ENCODE results near the gene IMPDH1.

IMPDH1 gene

GRCh38 chr7:128360359-128360678 lies 49.5 kb downstream of the IMPDH1 start:
- no peaks in the 10 kb centered on the region for H3K9me3 ChIP-seq (ENCODE audit: control insufficient read depth, insufficient read depth, low read length)
- no peak for DNase-seq (ENCODE audit: low read depth, low spot score)
- H3K27me3 ChIP-seq (ENCODE audit: control insufficient read depth, insufficient read depth, low read length): peaks cover 39% of the 10 kb centered on the region
- H3K4me1 ChIP-seq (ENCODE audit: control insufficient read depth, insufficient read depth, low read length): 0 out of 2 replicates have a peak, but pooled peaks cover 4% of the 10 kb centered on the region
- H3K36me3 ChIP-seq (ENCODE audit: control insufficient read depth, insufficient read depth, low read length): no peaks in the 10 kb centered on the region
- no peak overlapping the region for H3K27ac ChIP-seq (ENCODE audit: low read length)
- no CpG with 5 or more reads among the region's 9 CpGs for WGBS (ENCODE audit: insufficient coverage, insufficient read length)
- no peak overlapping the region for H3K4me3 ChIP-seq (ENCODE audit: low read length)

- Histone ChIP-seq H3K27me3 (ENCODE audit: control insufficient read depth, insufficient read depth, low read length) (peaks cover 37% of the 10 kb centered on the region), H3K9me3 (ENCODE audit: control insufficient read depth, insufficient read depth, low read length) (no peaks in the 10 kb centered on the region), H3K4me3 (ENCODE audit: low read length) (no peak overlapping the region), H3K36me3 (ENCODE audit: control insufficient read depth, insufficient read depth, low read length) (no peaks in the 10 kb centered on the region), H3K27ac (ENCODE audit: low read length) (no peak overlapping the region), H3K4me1 (ENCODE audit: control insufficient read depth, insufficient read depth, low read length) (0 out of 2 replicates have a peak, but pooled peaks cover 4% of the 10 kb centered on the region)
- no CpG with 5 or more reads among the region's 4 CpGs for WGBS (ENCODE audit: insufficient coverage, insufficient read length)
- no peak for DNase-seq (ENCODE audit: low read depth, low spot score)
Observed at GRCh38 chr7:128359939-128360338, 49.8 kb downstream of the IMPDH1 start.

GRCh38 chr7:128359336-128359735 lies 50.4 kb downstream of the IMPDH1 start:
- no peaks in the 10 kb centered on the region for H3K9me3 ChIP-seq (ENCODE audit: control insufficient read depth, insufficient read depth, low read length)
- H3K4me1 ChIP-seq (ENCODE audit: control insufficient read depth, insufficient read depth, low read length): 0 out of 2 replicates have a peak, but pooled peaks cover 4% of the 10 kb centered on the region
- WGBS (ENCODE audit: insufficient coverage, insufficient read length): no CpG with 5 or more reads among the region's 12 CpGs
- DNase-seq (ENCODE audit: low read depth, low spot score): no peak
- no peak overlapping the region for H3K4me3 ChIP-seq (ENCODE audit: low read length)
- H3K27me3 ChIP-seq (ENCODE audit: control insufficient read depth, insufficient read depth, low read length): peaks cover 37% of the 10 kb centered on the region
- no peaks in the 10 kb centered on the region for H3K36me3 ChIP-seq (ENCODE audit: control insufficient read depth, insufficient read depth, low read length)
- H3K27ac ChIP-seq (ENCODE audit: low read length): no peak overlapping the region

GRCh38 chr7:128358233-128358632 lies 51.5 kb downstream of the IMPDH1 start:
- DNase-seq (ENCODE audit: low read depth, low spot score): no peak
- no peak overlapping the region for H3K4me3 ChIP-seq (ENCODE audit: low read length)
- H3K4me1 ChIP-seq (ENCODE audit: control insufficient read depth, insufficient read depth, low read length): 0 out of 2 replicates have a peak, but pooled peaks cover 4% of the 10 kb centered on the region
- peaks cover 31% of the 10 kb centered on the region for H3K27me3 ChIP-seq (ENCODE audit: control insufficient read depth, insufficient read depth, low read length)
- H3K9me3 ChIP-seq (ENCODE audit: control insufficient read depth, insufficient read depth, low read length): no peaks in the 10 kb centered on the region
- H3K27ac ChIP-seq (ENCODE audit: low read length): no peak overlapping the region
- WGBS (ENCODE audit: insufficient coverage, insufficient read length): no CpG with 5 or more reads among the region's 1 CpG
- H3K36me3 ChIP-seq (ENCODE audit: control insufficient read depth, insufficient read depth, low read length): no peaks in the 10 kb centered on the region

- peaks cover 28% of the 10 kb centered on the region for H3K27me3 ChIP-seq (ENCODE audit: control insufficient read depth, insufficient read depth, low read length)
Observed at GRCh38 chr7:128357217-128357613, 52.6 kb downstream of the IMPDH1 start.

GRCh38 chr7:128356546-128357216 lies 53.1 kb downstream of the IMPDH1 start:
- no peak overlapping the region for H3K27ac ChIP-seq (ENCODE audit: low read length)
- H3K27me3 ChIP-seq (ENCODE audit: control insufficient read depth, insufficient read depth, low read length): peaks cover 23% of the 10 kb centered on the region; the same call in 1 of the 2 replicates
- WGBS (ENCODE audit: insufficient coverage, insufficient read length): no CpG with 5 or more reads among the region's 2 CpGs
- peaks cover 3% of the 10 kb centered on the region; the same call in 1 of the 2 replicates for H3K4me1 ChIP-seq (ENCODE audit: control insufficient read depth, insufficient read depth, low read length)
- DNase-seq (ENCODE audit: low read depth, low spot score): no peak
- no peaks in the 10 kb centered on the region for H3K9me3 ChIP-seq (ENCODE audit: control insufficient read depth, insufficient read depth, low read length)
- H3K4me3 ChIP-seq (ENCODE audit: low read length): no peak overlapping the region
- no peaks in the 10 kb centered on the region for H3K36me3 ChIP-seq (ENCODE audit: control insufficient read depth, insufficient read depth, low read length)

More at GRCh38 chr7:128357217-128357613, 52.6 kb downstream of the IMPDH1 start:
- no CpG with 5 or more reads among the region's 6 CpGs for WGBS (ENCODE audit: insufficient coverage, insufficient read length)
- Histone ChIP-seq H3K4me1 (ENCODE audit: control insufficient read depth, insufficient read depth, low read length) (peaks cover 4% of the 10 kb centered on the region; the same call in 1 of the 2 replicates), H3K4me3 (ENCODE audit: low read length) (no peak overlapping the region), H3K9me3 (ENCODE audit: control insufficient read depth, insufficient read depth, low read length) (no peaks in the 10 kb centered on the region), H3K27ac (ENCODE audit: low read length) (no peak overlapping the region), H3K36me3 (ENCODE audit: control insufficient read depth, insufficient read depth, low read length) (no peaks in the 10 kb centered on the region)
- no peak for DNase-seq (ENCODE audit: low read depth, low spot score)

GRCh38 chr7:128353610-128354009 lies 56.2 kb downstream of the IMPDH1 start:
- Histone ChIP-seq H3K36me3 (ENCODE audit: control insufficient read depth, insufficient read depth, low read length) (no peaks in the 10 kb centered on the region), H3K9me3 (ENCODE audit: control insufficient read depth, insufficient read depth, low read length) (no peaks in the 10 kb centered on the region), H3K4me1 (ENCODE audit: control insufficient read depth, insufficient read depth, low read length) (peaks cover 4% of the 10 kb centered on the region; the same call in 1 of the 2 replicates), H3K27me3 (ENCODE audit: control insufficient read depth, insufficient read depth, low read length) (peaks cover 31% of the 10 kb centered on the region; the same call in 1 of the 2 replicates), H3K4me3 (ENCODE audit: low read length) (no peak overlapping the region), H3K27ac (ENCODE audit: low read length) (no peak overlapping the region)
- WGBS (ENCODE audit: insufficient coverage, insufficient read length): no CpG with 5 or more reads among the region's 1 CpG
- no peak for DNase-seq (ENCODE audit: low read depth, low spot score)

- Histone ChIP-seq H3K27ac (ENCODE audit: low read length) (no peak overlapping the region), H3K27me3 (ENCODE audit: control insufficient read depth, insufficient read depth, low read length) (peaks cover 31% of the 10 kb centered on the region; the same call in 1 of the 2 replicates), H3K36me3 (ENCODE audit: control insufficient read depth, insufficient read depth, low read length) (no peaks in the 10 kb centered on the region), H3K4me1 (ENCODE audit: control insufficient read depth, insufficient read depth, low read length) (peaks cover 4% of the 10 kb centered on the region; the same call in 1 of the 2 replicates), H3K4me3 (ENCODE audit: low read length) (no peak overlapping the region), H3K9me3 (ENCODE audit: control insufficient read depth, insufficient read depth, low read length) (no peaks in the 10 kb centered on the region)
- no peak for DNase-seq (ENCODE audit: low read depth, low spot score)
- WGBS (ENCODE audit: insufficient coverage, insufficient read length): no CpG with 5 or more reads among the region's 3 CpGs
Observed at GRCh38 chr7:128353189-128353588, 56.6 kb downstream of the IMPDH1 start.

- Histone ChIP-seq H3K27ac (ENCODE audit: low read length) (no peak overlapping the region), H3K9me3 (ENCODE audit: control insufficient read depth, insufficient read depth, low read length) (no peaks in the 10 kb centered on the region), H3K4me3 (ENCODE audit: low read length) (no peak overlapping the region), H3K4me1 (ENCODE audit: control insufficient read depth, insufficient read depth, low read length) (peaks cover 4% of the 10 kb centered on the region; the same call in 1 of the 2 replicates), H3K36me3 (ENCODE audit: control insufficient read depth, insufficient read depth, low read length) (no peaks in the 10 kb centered on the region), H3K27me3 (ENCODE audit: control insufficient read depth, insufficient read depth, low read length) (peaks cover 31% of the 10 kb centered on the region; the same call in 1 of the 2 replicates)
- DNase-seq (ENCODE audit: low read depth, low spot score): no peak
- WGBS (ENCODE audit: insufficient coverage, insufficient read length): no CpG with 5 or more reads among the region's 8 CpGs
Observed at GRCh38 chr7:128352636-128353035, 57.1 kb downstream of the IMPDH1 start.

GRCh38 chr7:128352153-128352537 lies 57.6 kb downstream of the IMPDH1 start:
- no peak for DNase-seq (ENCODE audit: low read depth, low spot score)
- no CpG with 5 or more reads among the region's 34 CpGs for WGBS (ENCODE audit: insufficient coverage, insufficient read length)
- no peak overlapping the region for H3K27ac ChIP-seq (ENCODE audit: low read length)
- no peak overlapping the region for H3K4me3 ChIP-seq (ENCODE audit: low read length)
- H3K9me3 ChIP-seq (ENCODE audit: control insufficient read depth, insufficient read depth, low read length): no peaks in the 10 kb centered on the region
- peaks cover 3% of the 10 kb centered on the region; the same call in 1 of the 2 replicates for H3K4me1 ChIP-seq (ENCODE audit: control insufficient read depth, insufficient read depth, low read length)
- H3K27me3 ChIP-seq (ENCODE audit: control insufficient read depth, insufficient read depth, low read length): peaks cover 31% of the 10 kb centered on the region; the same call in 1 of the 2 replicates
- no peaks in the 10 kb centered on the region for H3K36me3 ChIP-seq (ENCODE audit: control insufficient read depth, insufficient read depth, low read length)
